K562 (cell line): ENCODE measurements around the gene TMCC2. TPM values are rescaled to one million over a fixed set of nuclear protein-coding genes. Genes with fewer than 3 reads are reported as not detected.

ENCODE experiments used
- BACH1 ChIP-seq: fragments of 200-800 bp; sonication (Bioruptor generic); IDR thresholded peaks from 2 replicates; pipeline ENCODE4 v1.6.1; 2016; ENCODE audit warnings: missing genetic modification characterization, missing compliant biosample characterization
- DMBX1 ChIP-seq: fragments of 250-450 bp; sonication (Bioruptor Pico); IDR thresholded peaks from 2 replicates; pipeline ENCODE4 v1.8.0; 2022; ENCODE audit warnings: inconsistent platforms, mild to moderate bottlenecking, moderate library complexity, borderline replicate concordance
- HDAC6 ChIP-seq: IDR thresholded peaks from 2 replicates; pipeline ENCODE4 v1.6.1; 2012; ENCODE audit warnings: low read depth, mild to moderate bottlenecking, control low read depth, inconsistent platforms, low read length, moderate library complexity
- MAZ ChIP-seq, 2 experiments: fragments of 450-650 bp in 1 of 2; sonication (generic) in 1 of 2; formaldehyde crosslinking; IDR thresholded peaks in 1 of 2; conservative IDR thresholded peaks in 1 of 2; 2 replicates each; pipeline versions ENCODE4 v1.4.0 to v1.5.0; 2020; ENCODE audit warnings: mild to moderate bottlenecking in 1 of 2, missing genetic modification reagents in 1 of 2
- NFE2L1 ChIP-seq: fragments of 450-650 bp; IDR thresholded peaks from 2 replicates; pipeline ENCODE4 v1.6.1; 2016; ENCODE audit warnings: missing genetic modification characterization, low read depth, mild to moderate bottlenecking, missing compliant biosample characterization, moderate library complexity, borderline replicate concordance
- polyA plus RNA-seq, 8 experiments: library from polyadenylated mRNA; depleted of rRNA in 4 of 8; stranded (reverse) in 5 of 8; unstranded in 3 of 8; fragments of >200 nt; fragmentation: Nextera tagmentation in 2 of 8; fragmentation: Illumina TruSeq in 1 of 8; extraction: Ambion mirVana in 2 of 8; extraction: Trizol in 1 of 8; gene quantifications; 2 replicates each; pipeline versions ENCODE4 v1.2.1 to v1.2.3, GENCODE V29; 2011 to 2014; ENCODE audit warnings: inconsistent platforms in 1 of 8, missing spikeins in 1 of 8
- total RNA-seq, 7 experiments: library from RNA; depleted of rRNA in 6 of 7; stranded (reverse); fragments of >200 nt in 6 of 7; fragmentation: Illumina TruSeq in 2 of 7; extraction: Trizol in 2 of 7; gene quantifications; 2 replicates each; pipeline versions ENCODE4 v1.2.1 to v1.2.3, GENCODE V29; 2011 to 2021; ENCODE audit warnings: low replicate concordance in 1 of 7
- TF ChIP-seq, protein P1 (sequence below), 2 experiments: fragments of 450-650 bp; IDR thresholded peaks; 2 replicates each; pipeline ENCODE4 v1.6.1; 2016
- TF ChIP-seq, protein P2 (sequence below): fragments of 150-350 bp; conservative IDR thresholded peaks from 2 replicates; pipeline ENCODE4 v1.6.1; 2014; ENCODE audit warnings: low read length
- TF ChIP-seq, protein P3 (sequence below): fragments of 450-650 bp; formaldehyde crosslinking; IDR thresholded peaks from 2 replicates; pipeline ENCODE4 v1.4.0; 2020; ENCODE audit warnings: mild to moderate bottlenecking, moderate library complexity

Gene TMCC2
- total and polyA plus RNA-seq, 9 of the 15 experiments (the other 6 are each of a cell fraction or from before 2014, with no cell fraction given), result 0.06 to 1.8 (median 0.98) TPM

DNA sequence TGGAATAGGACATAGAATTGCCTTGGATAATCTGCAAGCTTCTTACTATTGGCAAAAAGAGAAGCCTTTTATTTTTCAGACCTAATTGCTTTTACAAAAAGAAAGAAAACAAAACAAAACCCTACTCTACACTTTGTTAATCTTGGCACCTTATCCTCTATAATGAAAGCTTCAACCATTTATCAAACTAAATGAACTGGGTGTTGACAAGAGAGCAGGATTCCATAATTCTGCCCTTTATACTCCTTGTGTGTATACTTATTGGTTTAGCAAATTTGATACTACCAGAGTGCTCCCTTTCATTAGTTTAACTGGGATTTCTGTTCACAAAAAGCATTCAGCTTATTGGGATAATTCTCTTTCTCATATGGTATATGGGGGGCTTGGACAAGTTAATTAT lies 3.0 kb upstream of the TMCC2 start (continued):
- no peak for TF ChIP-seq HDAC6
- no peak for TF ChIP-seq MAZ (CRISPR knock-in tag; conservative IDR thresholded peaks at IDR 0.05 in 1 of 2, IDR thresholded peaks at IDR 0.05 in 1 of 2)
- TF ChIP-seq NFE2L1 (tag), result no peak
- TF ChIP-seq, protein P1, sequence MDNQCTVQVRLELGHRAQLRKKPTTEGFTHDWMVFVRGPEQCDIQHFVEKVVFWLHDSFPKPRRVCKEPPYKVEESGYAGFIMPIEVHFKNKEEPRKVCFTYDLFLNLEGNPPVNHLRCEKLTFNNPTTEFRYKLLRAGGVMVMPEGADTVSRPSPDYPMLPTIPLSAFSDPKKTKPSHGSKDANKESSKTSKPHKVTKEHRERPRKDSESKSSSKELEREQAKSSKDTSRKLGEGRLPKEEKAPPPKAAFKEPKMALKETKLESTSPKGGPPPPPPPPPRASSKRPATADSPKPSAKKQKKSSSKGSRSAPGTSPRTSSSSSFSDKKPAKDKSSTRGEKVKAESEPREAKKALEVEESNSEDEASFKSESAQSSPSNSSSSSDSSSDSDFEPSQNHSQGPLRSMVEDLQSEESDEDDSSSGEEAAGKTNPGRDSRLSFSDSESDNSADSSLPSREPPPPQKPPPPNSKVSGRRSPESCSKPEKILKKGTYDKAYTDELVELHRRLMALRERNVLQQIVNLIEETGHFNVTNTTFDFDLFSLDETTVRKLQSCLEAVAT (IDR thresholded peaks at IDR 0.05), result no peak
- no peak for TF ChIP-seq DMBX1 (CRISPR knock-in tag)
- no peak for TF ChIP-seq BACH1 (tag)
- TF ChIP-seq, protein P2, sequence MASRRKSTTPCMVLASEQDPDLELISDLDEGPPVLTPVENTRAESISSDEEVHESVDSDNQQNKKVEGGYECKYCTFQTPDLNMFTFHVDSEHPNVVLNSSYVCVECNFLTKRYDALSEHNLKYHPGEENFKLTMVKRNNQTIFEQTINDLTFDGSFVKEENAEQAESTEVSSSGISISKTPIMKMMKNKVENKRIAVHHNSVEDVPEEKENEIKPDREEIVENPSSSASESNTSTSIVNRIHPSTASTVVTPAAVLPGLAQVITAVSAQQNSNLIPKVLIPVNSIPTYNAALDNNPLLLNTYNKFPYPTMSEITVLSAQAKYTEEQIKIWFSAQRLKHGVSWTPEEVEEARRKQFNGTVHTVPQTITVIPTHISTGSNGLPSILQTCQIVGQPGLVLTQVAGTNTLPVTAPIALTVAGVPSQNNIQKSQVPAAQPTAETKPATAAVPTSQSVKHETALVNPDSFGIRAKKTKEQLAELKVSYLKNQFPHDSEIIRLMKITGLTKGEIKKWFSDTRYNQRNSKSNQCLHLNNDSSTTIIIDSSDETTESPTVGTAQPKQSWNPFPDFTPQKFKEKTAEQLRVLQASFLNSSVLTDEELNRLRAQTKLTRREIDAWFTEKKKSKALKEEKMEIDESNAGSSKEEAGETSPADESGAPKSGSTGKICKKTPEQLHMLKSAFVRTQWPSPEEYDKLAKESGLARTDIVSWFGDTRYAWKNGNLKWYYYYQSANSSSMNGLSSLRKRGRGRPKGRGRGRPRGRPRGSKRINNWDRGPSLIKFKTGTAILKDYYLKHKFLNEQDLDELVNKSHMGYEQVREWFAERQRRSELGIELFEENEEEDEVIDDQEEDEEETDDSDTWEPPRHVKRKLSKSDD, result no peak
- TF ChIP-seq, protein P3, sequence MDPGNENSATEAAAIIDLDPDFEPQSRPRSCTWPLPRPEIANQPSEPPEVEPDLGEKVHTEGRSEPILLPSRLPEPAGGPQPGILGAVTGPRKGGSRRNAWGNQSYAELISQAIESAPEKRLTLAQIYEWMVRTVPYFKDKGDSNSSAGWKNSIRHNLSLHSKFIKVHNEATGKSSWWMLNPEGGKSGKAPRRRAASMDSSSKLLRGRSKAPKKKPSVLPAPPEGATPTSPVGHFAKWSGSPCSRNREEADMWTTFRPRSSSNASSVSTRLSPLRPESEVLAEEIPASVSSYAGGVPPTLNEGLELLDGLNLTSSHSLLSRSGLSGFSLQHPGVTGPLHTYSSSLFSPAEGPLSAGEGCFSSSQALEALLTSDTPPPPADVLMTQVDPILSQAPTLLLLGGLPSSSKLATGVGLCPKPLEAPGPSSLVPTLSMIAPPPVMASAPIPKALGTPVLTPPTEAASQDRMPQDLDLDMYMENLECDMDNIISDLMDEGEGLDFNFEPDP (CRISPR knock-in tag), result no peak
- TF ChIP-seq, all 486 proteins: peak for 0
